HepG2 (cell line): ENCODE results near the gene DLEC1. TPM values are rescaled to one million over a fixed set of nuclear protein-coding genes. Genes with fewer than 3 reads are reported as not detected.

Experiments used
- ATAC-seq: fragments of 200-7000 bp; cut with Tn5 transposase; 3 replicates; pipeline ENCODE4 v1.9.1; 2020; ENCODE audit warnings: mild to moderate bottlenecking, moderate library complexity
- BruUV-seq: library from RNA; stranded (reverse); fragments of 400-500 nt; replicated peaks from 2 replicates; lab custom pipeline; 2021; lab: Mats Ljungman, UMichigan
- CTCF ChIA-PET: fragments of 300-600 bp; formaldehyde crosslinking; extraction: SDS; loops from one replicate; lab custom pipeline; 2021; ENCODE audit warnings: low total read pairs, inconsistent platforms, low intra/inter-chr PET ratio; lab: Yijun Ruan, JAX
- POLR2A ChIA-PET: fragments of 350-600 bp; sonication (Branson Sonifier 250); formaldehyde crosslinking; loops from one replicate; lab custom pipeline; 2020; ENCODE audit warnings: antibody characterized with exemption, inconsistent platforms; lab: Yijun Ruan, JAX
- DNase-seq: peaks from one replicate; pipeline ENCODE4 v3.0.0-alpha.2; 2015; ENCODE audit warnings: low spot score
- FAIRE-seq: peaks from 3 replicates; lab custom pipeline; 2011; peaks lifted over from hg19 to GRCh38; lab: Jason Lieb, UNC
- H2AFZ ChIP-seq: one replicate; pipeline ENCODE4 v1.6.1; 2011; ENCODE audit warnings: low read length, inconsistent platforms
- H3K27ac ChIP-seq: fragments of 300-600 bp; 3 replicates; pipeline ENCODE4 v1.8.0; 2011; ENCODE audit warnings: mixed run types, mild to moderate bottlenecking, mixed read lengths, low read length, inconsistent platforms; ENCODE audit not compliant: insufficient read depth; ENCODE audit errors: extremely low read length
- H3K27me3 ChIP-seq, 2 experiments: fragments of 200-600 bp in 1 of 2; 2 replicates in 1 of 2; 3 replicates in 1 of 2; pipeline versions ENCODE4 v1.6.0 to v1.8.0; 2011; ENCODE audit warnings: low read length in 2 of 2, mild to moderate bottlenecking in 2 of 2, moderate library complexity in 2 of 2, inconsistent platforms in 1 of 2; ENCODE audit not compliant: insufficient read depth in 2 of 2, control insufficient read depth in 1 of 2
- H3K36me3 ChIP-seq, 2 experiments: fragments of 200-600 bp in 1 of 2; replicated peaks in 1 of 2; 2 replicates in 1 of 2; 3 replicates in 1 of 2; pipeline versions ENCODE4 v1.5.1 to v1.8.0; 2011; ENCODE audit warnings: low read length in 2 of 2, inconsistent platforms in 1 of 2; ENCODE audit not compliant: insufficient read depth in 2 of 2, control insufficient read depth in 1 of 2
- H3K4me1 ChIP-seq: 2 replicates; pipeline ENCODE4 v1.5.1; 2012; ENCODE audit warnings: low read length, inconsistent platforms; ENCODE audit not compliant: insufficient read depth
- H3K4me2 ChIP-seq: 2 replicates; pipeline ENCODE4 v1.6.0; 2011; ENCODE audit warnings: low read depth, low read length, inconsistent platforms
- H3K4me3 ChIP-seq, 3 experiments: fragments of 200-600 bp in 1 of 3; sonication (generic), shearing (Covaris generic) in 1 of 3; replicated peaks in 1 of 3; 2 replicates each; pipeline ENCODE4 v1.5.1; 2011 to 2016; ENCODE audit warnings: low read length in 3 of 3, inconsistent platforms in 2 of 3, low read depth in 2 of 3, mild to moderate bottlenecking in 2 of 3, control low read depth in 1 of 3, mixed read lengths in 1 of 3; ENCODE audit not compliant: insufficient read depth in 1 of 3
- H3K79me2 ChIP-seq: one replicate; pipeline ENCODE4 v1.6.1; 2011; ENCODE audit warnings: low read length, inconsistent platforms; ENCODE audit not compliant: insufficient read depth
- H3K9ac ChIP-seq: 2 replicates; pipeline ENCODE4 v1.6.0; 2011; ENCODE audit warnings: mild to moderate bottlenecking, low read depth, low read length, inconsistent platforms; ENCODE audit not compliant: insufficient read depth
- H3K9me3 ChIP-seq: 2 replicates; pipeline ENCODE4 v1.5.1; 2012; ENCODE audit warnings: mild to moderate bottlenecking, low read length
- H4K20me1 ChIP-seq: 2 replicates; pipeline ENCODE4 v1.6.0; 2011; ENCODE audit warnings: inconsistent platforms, mild to moderate bottlenecking, low read length, moderate library complexity; ENCODE audit not compliant: insufficient read depth
- ATAD3A ChIP-seq: sonication (generic); formaldehyde crosslinking; IDR thresholded peaks from 2 replicates; pipeline ENCODE4 v1.4.0; 2020; ENCODE audit warnings: missing genetic modification reagents
- CAMTA2 ChIP-seq: sonication (generic); formaldehyde crosslinking; IDR thresholded peaks from 2 replicates; pipeline ENCODE4 v1.4.0; 2020; ENCODE audit warnings: mild to moderate bottlenecking, missing genetic modification reagents, borderline replicate concordance
- ETV6 ChIP-seq: sonication (generic); formaldehyde crosslinking; conservative IDR thresholded peaks from 2 replicates; pipeline ENCODE4 v1.4.0; 2020; ENCODE audit warnings: missing genetic modification reagents
- EZH2 ChIP-seq: conservative IDR thresholded peaks from 2 replicates; pipeline ENCODE4 v1.6.1; 2012; ENCODE audit warnings: mild to moderate bottlenecking, low read depth, low read length, moderate library complexity
- HNF4A ChIP-seq: sonication (generic); formaldehyde crosslinking; IDR thresholded peaks from 2 replicates; pipeline ENCODE4 v1.4.0; 2020; ENCODE audit warnings: missing genetic modification reagents
- IRX3 ChIP-seq: sonication (generic); formaldehyde crosslinking; IDR thresholded peaks from 2 replicates; pipeline ENCODE4 v1.8.1; 2023; ENCODE audit warnings: mild to moderate bottlenecking, low read depth, missing genetic modification reagents, borderline replicate concordance
- JUND ChIP-seq: sonication (generic); formaldehyde crosslinking; IDR thresholded peaks from 2 replicates; pipeline ENCODE4 v1.8.0; 2022; ENCODE audit warnings: mild to moderate bottlenecking, missing genetic modification reagents
- KDM3A ChIP-seq: IDR thresholded peaks from 2 replicates; pipeline ENCODE4 v1.6.1; 2018; ENCODE audit warnings: low read depth, missing compliant biosample characterization
- KLF11 ChIP-seq: IDR thresholded peaks from 2 replicates; pipeline ENCODE4 v1.6.1; 2016; ENCODE audit warnings: missing compliant biosample characterization
- PRDM10 ChIP-seq: sonication (generic); formaldehyde crosslinking; IDR thresholded peaks from 2 replicates; pipeline ENCODE4 v1.4.0; 2020; ENCODE audit warnings: low read depth, missing genetic modification reagents
- SMAD1 ChIP-seq: sonication (generic); formaldehyde crosslinking; IDR thresholded peaks from 2 replicates; pipeline ENCODE4 v1.4.0; 2020; ENCODE audit warnings: missing genetic modification reagents, low read depth, mild to moderate bottlenecking, borderline replicate concordance
- TIGD3 ChIP-seq: sonication (generic); formaldehyde crosslinking; IDR thresholded peaks from 2 replicates; pipeline ENCODE4 v1.5.1; 2020; ENCODE audit warnings: mild to moderate bottlenecking, missing genetic modification reagents, borderline replicate concordance
- ZBTB1 ChIP-seq: sonication (generic); formaldehyde crosslinking; IDR thresholded peaks from 2 replicates; pipeline ENCODE4 v1.4.0; 2020; ENCODE audit warnings: missing genetic modification reagents, borderline replicate concordance
- ZNF574 ChIP-seq: sonication (generic); formaldehyde crosslinking; IDR thresholded peaks from 2 replicates; pipeline ENCODE4 v1.4.0; 2020; ENCODE audit warnings: missing genetic modification reagents
- ZNF691 ChIP-seq: sonication (generic); formaldehyde crosslinking; IDR thresholded peaks from 2 replicates; pipeline ENCODE4 v1.4.0; 2020; ENCODE audit warnings: missing genetic modification reagents, low read depth, mild to moderate bottlenecking, borderline replicate concordance
- ZSCAN21 ChIP-seq: sonication (generic); formaldehyde crosslinking; IDR thresholded peaks from 2 replicates; pipeline ENCODE4 v1.8.0; 2022; ENCODE audit warnings: mild to moderate bottlenecking, missing genetic modification reagents, moderate library complexity, borderline replicate concordance
- ZSCAN22 ChIP-seq: sonication (generic); formaldehyde crosslinking; IDR thresholded peaks from 2 replicates; pipeline ENCODE4 v1.4.0; 2020; ENCODE audit warnings: mild to moderate bottlenecking, missing genetic modification reagents
- WGBS: methylation state at CpG from one replicate; pipeline ENCODE4 v1.1.6; 2017; ENCODE audit warnings: low lambda C conversion rate; 5-methylcytosine and 5-hydroxymethylcytosine counted together
- in situ Hi-C: cut with HindIII; loops from 2 replicates; pipeline ENCODE4 v1.10.0; 2017; ENCODE audit warnings: low pct_unique_long_range_greater_than_20kb; ENCODE audit not compliant: extremely low pct_ligation_motif_present
- intact Hi-C: fragments of 100-400 bp; cut with micrococcal nuclease; formaldehyde crosslinking; loops from one replicate; pipeline ENCODE4 v1.10.0; 2022; ENCODE audit not compliant: unreplicated experiment
- polyA plus RNA-seq, 8 experiments: library from polyadenylated mRNA; depleted of rRNA in 3 of 8; stranded (reverse) in 7 of 8; unstranded in 1 of 8; fragments of >200 nt; fragmentation: Illumina TruSeq in 4 of 8; extraction: Trizol in 4 of 8; gene quantifications; 2 replicates each; pipeline versions ENCODE4 v1.2.1 to v1.2.3, GENCODE V29; 2011 to 2016; ENCODE audit warnings: low read depth in 4 of 8, missing spikeins in 1 of 8, mixed read lengths in 1 of 8; ENCODE audit not compliant: insufficient read depth in 1 of 8
- total RNA-seq, 5 experiments: library from RNA; depleted of rRNA; stranded (reverse); fragments of >200 nt; fragmentation: Illumina TruSeq; extraction: Trizol; gene quantifications; 2 replicates each; pipeline ENCODE4 v1.2.3, GENCODE V29; 2016; ENCODE audit warnings: low read depth in 1 of 5

Gene DLEC1
- total and polyA plus RNA-seq, 2 of the 13 experiments (the other 11 are each of a cell fraction or from before 2014, with no cell fraction given), result 0.09 TPM; not detected in 1

- no peak overlapping the region for H3K4me3 ChIP-seq
- H3K79me2 ChIP-seq, result no peaks in the 10 kb centered on the region
- no peaks in the 10 kb centered on the region for H4K20me1 ChIP-seq
- no peak overlapping the region for H3K27ac ChIP-seq
- H3K9me3 ChIP-seq, result no peaks in the 10 kb centered on the region
- intact Hi-C loops, result no loop called here
- BruUV-seq, result no TSS peak
- no peak overlapping the region for H3K9ac ChIP-seq
- no peak overlapping the region for H3K4me2 ChIP-seq
- no peak for ATAC-seq
- POLR2A ChIA-PET, result no interaction called here
- 40% methylated on average over 6 of the region's 6 CpGs for WGBS
- no peak for DNase-seq
- FAIRE-seq, result no peak
- H3K4me1 ChIP-seq, result peaks cover 88% of the 10 kb centered on the region
- H3K36me3 ChIP-seq, result no peaks in the 10 kb centered on the region
- CTCF ChIA-PET, result no interaction called here
- H3K27me3 ChIP-seq, result peaks cover 1 to 13% of the 10 kb centered on the region in 2 experiments; a peak in 4 of 5 replicates
- in situ Hi-C loops, result no loop called here
- H2AFZ ChIP-seq, result no peak overlapping the region
- TF ChIP-seq IRX3 (CRISPR knock-in tag) (no peak), KDM3A (no peak), PRDM10 (no peak), ATAD3A (CRISPR knock-in tag) (no peak), TIGD3 (CRISPR knock-in tag) (no peak), KLF11 (CRISPR knock-in tag) (no peak), HNF4A (CRISPR knock-in tag) (no peak), ETV6 (CRISPR knock-in tag) (no peak), ZNF574 (no peak), SMAD1 (CRISPR knock-in tag) (no peak), CAMTA2 (CRISPR knock-in tag) (no peak), ZSCAN21 (CRISPR knock-in tag) (no peak), JUND (CRISPR knock-in tag) (no peak), ZNF691 (CRISPR knock-in tag) (no peak), EZH2 (no peak), ZBTB1 (CRISPR knock-in tag) (no peak), ZSCAN22 (CRISPR knock-in tag) (no peak)
Measured at GRCh38 chr3:37991109-37991508, 47.9 kb upstream of the DLEC1 start.
